Adrenal gland (tissue), 5 donors: ENCODE results near the gene GPR3.

Experiments used
- POLR2A ChIP-seq, 2 donors: fragments of 450-650 bp; IDR thresholded peaks; one replicate each; pipeline ENCODE4 v1.6.1; 2017; ENCODE audit warnings: antibody characterized with exemption in 2 of 2, mild to moderate bottlenecking in 2 of 2, moderate library complexity in 1 of 2
- TF ChIP-seq, protein P1 (sequence below), 6 experiments: fragments of 450-650 bp in 4 of 6; fragments of 200-600 bp in 2 of 6; sonication (generic) in 1 of 6; IDR thresholded peaks; 1 replicate in 5 of 6; 2 replicates in 1 of 6; pipeline versions ENCODE4 v1.5.1 to v1.8.0; 2016 to 2021; ENCODE audit warnings: antibody characterized with exemption in 6 of 6, mild to moderate bottlenecking in 2 of 6, moderate library complexity in 1 of 6
- donor health status: DM: no; HTN: no; CAD: no.

GRCh38 chr1:27388337-27389005 lies 4.0 kb upstream of the GPR3 start:
- TF ChIP-seq POLR2A (IDR thresholded peaks at IDR 0.05), result no peak
- TF ChIP-seq, protein P1, sequence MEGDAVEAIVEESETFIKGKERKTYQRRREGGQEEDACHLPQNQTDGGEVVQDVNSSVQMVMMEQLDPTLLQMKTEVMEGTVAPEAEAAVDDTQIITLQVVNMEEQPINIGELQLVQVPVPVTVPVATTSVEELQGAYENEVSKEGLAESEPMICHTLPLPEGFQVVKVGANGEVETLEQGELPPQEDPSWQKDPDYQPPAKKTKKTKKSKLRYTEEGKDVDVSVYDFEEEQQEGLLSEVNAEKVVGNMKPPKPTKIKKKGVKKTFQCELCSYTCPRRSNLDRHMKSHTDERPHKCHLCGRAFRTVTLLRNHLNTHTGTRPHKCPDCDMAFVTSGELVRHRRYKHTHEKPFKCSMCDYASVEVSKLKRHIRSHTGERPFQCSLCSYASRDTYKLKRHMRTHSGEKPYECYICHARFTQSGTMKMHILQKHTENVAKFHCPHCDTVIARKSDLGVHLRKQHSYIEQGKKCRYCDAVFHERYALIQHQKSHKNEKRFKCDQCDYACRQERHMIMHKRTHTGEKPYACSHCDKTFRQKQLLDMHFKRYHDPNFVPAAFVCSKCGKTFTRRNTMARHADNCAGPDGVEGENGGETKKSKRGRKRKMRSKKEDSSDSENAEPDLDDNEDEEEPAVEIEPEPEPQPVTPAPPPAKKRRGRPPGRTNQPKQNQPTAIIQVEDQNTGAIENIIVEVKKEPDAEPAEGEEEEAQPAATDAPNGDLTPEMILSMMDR (IDR thresholded peaks at IDR 0.05), result peak; percentile 80 to 90 (median 84)
